Suppressor macrophage (primary cell): ENCODE results near the gene MMGT1.
"Not testable (repeated sequence)": the region's sequence is repeated elsewhere in the genome, so short reads cannot be mapped to it uniquely, and the experiment has no call there.

Source experiments
- DNase-seq, 4 experiments: peaks; one replicate each; pipeline ENCODE4 v3.0.0-alpha.2; 2020 to 2022

MMGT1 gene

GRCh38 chrX:135923353-135923752 lies 50.4 kb downstream of the MMGT1 start:
- DNase-seq: no peak

- not testable (repeated sequence) for DNase-seq
Observed at GRCh38 chrX:135920516-135920915, 53.3 kb downstream of the MMGT1 start.

- no peak for DNase-seq
Observed at GRCh38 chrX:135914404-135914803, 59.4 kb downstream of the MMGT1 start.
